Left lobe of liver (tissue), 2 donors: Measurements from ENCODE around the gene SMYD3. TPM values are rescaled to one million over a fixed set of nuclear protein-coding genes. Genes with fewer than 3 reads are reported as not detected.

Source experiments
- ATAC-seq: fragments of 200-7000 bp; cut with Tn5 transposase; one replicate; pipeline ENCODE4 v1.9.1; 2020; ENCODE audit warnings: mild to moderate bottlenecking, moderate library complexity
- DNase-seq: peaks from one replicate; pipeline ENCODE4 v3.0.0-alpha.2; 2020; ENCODE audit warnings: low spot score
- total RNA-seq: library from RNA; stranded (reverse); gene quantifications from one replicate; pipeline ENCODE4 v1.2.1, GENCODE V29; 2021
- donor health status: DM: no; HTN: no; CAD: no; lungs with moderate emphysema.
- donor health status: DM: no; HTN: yes; CAD: no.

Gene SMYD3
- total RNA-seq, 1 donor from 2014 or later = 6.7 TPM

DNA sequence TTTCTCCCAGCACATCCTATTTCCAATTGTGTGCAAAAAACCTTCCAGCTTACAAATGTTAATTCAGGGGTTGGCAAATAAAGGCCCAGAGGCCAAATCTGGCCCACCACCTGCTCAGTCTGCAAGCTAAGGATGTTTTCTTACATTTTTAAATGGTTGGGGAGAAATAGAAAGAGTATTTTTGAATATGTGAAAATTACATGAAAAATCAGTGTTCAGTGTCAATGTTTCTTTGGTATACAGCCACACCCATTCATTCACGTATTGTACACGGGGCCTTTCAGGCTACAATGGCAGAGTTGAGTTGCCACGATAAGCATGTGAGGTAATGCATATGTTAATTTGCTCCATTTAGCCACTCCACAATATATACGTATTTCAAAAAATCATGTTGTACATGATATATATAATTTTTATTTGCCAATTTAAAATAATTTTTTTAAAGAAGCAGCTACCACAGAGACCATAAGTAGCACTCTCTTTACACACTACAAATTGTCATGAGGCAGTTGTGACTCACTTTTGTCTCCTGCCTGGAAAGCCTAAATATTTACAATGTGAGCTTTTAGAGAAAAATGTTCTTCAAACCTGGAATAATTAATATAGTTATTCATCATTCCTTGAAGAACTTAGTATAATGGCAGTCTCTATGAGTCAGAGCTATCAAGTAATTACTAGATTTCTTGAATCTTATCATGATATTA lies 189.6 kb downstream of the SMYD3 start:
- DNase-seq = no peak
- no peak for ATAC-seq

DNA sequence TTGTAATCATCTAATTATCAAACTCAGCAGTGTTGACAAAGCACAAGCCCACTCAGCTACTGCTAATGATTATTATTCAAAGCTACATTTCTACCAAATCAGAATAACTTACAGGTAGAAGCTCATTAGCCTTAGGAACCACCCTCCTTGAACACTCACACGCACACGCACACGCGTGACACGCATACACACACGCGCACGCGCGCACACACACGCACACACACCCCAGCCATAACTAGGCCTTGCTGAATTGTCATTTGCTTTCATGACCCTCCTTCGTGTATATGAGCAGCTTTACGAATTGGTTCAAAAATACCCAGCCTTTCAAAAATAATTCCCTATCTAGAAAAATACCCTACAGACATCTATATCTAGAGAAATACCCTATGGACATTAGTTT lies 195.6 kb downstream of the SMYD3 start:
- DNase-seq = no peak

DNA sequence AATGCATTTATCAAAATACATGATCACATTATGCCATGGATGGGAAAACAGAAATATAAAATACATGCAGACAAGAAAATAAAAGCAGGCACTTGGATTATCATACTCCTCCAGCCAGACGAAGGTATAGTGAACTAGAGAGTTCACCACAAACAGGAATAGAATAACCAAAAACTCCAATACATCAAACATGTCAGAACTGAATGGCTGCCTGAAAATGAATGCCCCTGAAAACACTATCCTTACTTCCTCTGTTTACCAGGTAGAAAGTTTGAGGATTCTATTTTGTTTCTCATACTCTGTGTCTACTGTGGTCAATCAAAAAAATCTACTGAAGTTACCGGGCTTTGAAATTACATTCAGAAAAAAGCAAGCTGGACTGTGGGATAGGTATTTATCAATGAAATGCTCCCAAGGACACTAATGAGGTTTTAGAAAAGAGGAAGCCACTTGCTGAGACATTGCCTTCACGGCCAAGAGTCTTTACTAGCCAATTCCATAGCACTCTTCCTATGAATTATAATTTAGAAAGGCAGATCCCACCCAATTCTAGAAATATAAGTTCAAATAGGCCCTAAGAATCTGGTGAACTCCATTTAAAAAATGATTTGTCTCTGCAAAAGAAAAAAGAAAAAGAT lies 197.7 kb downstream of the SMYD3 start:
- no peak for DNase-seq

More for the DNA sequence above, 195.6 kb downstream of the SMYD3 start:
- ATAC-seq = no peak

DNA sequence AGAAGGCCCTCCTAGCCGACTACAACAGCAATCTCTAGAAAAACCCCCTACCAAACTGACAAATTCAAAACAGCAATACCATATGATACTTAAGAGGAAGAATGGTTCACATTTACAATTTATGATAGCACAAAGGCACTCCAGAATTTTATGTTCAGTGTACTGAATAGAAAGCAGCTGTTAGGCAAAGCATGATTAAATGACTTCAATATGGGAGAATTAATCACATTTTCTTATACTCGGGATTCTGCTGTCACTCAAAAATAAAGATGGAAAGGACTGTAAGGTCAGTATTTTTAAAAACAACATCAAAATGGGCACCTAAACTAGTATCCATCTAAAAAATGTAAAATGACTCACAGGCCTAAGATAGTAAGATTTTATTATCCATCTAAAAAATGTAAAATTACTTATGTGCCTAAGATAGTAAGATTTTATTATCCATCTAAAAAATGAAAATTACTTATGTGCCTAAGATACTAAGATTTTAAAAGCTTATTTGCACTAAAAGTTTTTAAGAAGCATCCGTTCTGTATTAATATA lies 198.5 kb downstream of the SMYD3 start:
- ATAC-seq (no peak), DNase-seq (no peak)

More for the DNA sequence above, 197.7 kb downstream of the SMYD3 start:
- ATAC-seq = no peak

DNA sequence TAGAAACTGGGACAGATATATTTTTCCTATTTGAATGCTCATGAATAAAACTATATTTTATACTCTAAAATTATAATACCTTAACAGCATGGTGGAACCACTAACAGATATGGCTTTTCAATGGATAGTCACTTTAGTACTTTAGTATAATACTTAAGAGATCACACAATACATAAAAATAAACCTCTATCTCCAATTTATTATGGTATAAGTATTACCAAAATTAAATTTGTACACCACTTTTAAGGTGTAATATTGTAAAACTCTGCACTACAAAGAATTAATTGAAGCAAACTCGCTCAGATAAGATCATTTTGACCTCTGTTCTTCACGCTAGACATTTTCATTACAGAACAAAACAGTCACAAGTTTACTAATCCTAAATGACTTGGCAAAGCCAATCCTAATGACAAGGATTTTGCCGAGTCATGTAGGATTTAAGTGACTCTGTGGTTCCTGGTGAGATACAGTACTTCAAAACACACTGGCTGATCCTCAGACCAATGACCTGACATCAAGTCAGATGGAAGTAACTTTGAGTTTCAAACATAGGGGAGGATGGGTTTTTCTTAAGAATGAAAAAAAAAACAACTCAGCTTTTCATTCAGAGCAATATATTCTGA lies 200.6 kb downstream of the SMYD3 start:
- DNase-seq (no peak), ATAC-seq (no peak)

DNA sequence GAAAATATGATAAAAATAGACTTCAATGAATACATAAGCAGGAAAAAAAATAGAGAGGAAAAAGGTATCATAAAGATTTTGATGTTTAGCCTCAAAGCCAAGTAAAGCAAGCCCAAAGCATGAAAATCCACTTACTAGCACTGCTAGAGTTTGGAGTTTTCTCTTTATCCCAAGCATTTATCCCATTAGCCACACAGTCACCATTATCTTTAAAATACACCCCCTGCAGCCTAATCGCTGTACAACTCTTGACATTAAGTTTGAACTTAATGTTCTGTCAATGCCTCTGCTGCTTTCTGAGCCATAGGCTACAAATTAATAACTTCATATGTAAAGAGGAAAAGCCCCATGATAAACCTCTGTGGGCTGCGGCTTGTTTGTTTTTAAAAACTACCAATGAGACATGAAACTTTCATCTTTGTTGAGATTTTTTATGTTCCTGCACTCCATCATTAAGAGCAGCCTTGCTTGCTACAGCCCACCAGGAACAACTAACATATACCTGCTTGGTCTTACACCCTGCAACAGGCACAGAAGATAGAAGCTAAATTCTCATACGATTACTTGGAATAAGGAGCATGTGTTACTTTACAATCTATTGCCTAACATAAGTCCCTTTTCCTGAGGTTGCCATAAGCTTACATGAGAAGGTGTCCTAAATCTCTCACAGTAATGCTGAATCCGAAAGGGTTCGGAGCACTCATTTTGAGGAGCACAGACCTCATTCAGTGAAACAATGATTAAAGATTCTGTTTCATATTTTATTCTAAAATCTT lies 202.4 kb downstream of the SMYD3 start:
- DNase-seq (no peak), ATAC-seq (no peak)

DNA sequence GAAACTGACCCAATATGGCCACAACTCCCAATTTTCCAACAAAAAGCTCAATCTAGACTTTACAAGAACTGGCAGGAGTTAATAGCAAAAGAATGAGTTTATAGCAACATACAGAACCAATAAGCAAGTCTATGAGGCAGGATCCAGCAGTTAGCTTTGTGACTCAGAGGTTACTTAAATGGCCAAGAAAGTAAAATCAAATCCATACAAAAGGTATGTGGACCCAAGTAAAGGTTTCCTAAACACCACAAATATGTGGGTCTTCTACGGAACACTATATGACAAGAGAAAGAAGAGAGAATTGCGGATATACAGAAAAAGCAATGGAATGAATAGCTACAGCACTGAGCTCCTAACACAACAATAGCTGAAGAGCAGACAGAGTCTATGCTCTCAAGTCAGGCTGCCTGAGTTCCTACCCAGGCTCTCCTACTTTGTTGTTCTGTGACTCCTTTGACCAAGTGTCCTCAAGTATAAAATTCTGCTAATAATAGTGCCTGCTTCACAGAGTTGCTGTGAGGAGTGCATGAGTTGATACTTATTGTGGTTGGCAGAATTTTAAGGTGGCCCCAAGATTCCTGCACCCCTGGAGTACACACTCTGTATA lies 204.3 kb downstream of the SMYD3 start:
- no peak for DNase-seq
- ATAC-seq = no peak

DNA sequence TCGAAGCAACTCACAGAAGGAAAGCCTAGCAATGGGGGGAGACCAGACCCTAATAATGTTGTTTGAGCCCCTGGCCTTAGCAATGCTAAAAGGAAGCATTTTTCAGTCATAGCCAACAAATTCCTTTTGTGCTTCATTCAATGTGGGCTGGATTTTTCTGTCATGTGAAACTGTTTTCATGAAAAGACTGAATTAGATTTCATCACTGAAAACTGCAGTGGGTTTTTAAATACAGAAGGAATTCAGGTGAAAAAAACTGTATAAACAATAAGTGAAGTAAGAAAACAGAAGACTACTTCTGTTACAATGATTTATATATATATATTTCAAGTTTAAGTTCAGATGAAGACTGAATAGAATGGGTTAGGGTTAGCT lies 204.8 kb downstream of the SMYD3 start:
- DNase-seq = no peak
- ATAC-seq = no peak

DNA sequence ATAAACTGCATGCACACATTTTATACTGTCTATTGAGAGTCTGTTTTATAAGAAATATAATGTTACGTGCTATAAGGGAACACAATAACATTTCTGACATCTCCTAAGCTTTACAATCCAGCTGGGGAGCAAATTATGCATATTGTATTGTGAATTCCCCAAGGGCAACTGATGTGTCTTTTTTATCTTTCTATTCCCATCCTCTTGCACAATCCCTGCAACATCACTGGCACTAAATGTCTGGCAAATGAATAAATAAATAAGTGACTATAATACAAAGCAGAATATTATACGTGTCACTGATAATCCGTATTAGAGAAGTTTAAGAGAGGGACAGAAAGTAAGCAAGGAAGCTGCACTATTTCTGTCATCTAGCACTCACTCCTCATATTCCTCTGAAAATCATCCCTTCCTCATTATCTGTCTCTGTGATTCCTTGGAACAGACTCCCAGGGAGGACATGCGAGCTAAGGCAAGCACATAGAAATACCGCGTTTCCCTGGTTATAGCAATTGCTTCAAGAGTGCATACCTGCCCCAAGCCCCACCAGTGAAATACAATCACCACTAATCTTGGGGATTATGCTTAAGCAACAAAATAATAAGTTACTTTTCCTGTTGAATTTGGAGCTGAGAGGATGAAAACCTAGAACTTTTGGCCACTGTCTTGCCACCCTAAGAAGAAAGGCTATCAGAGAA lies 205.4 kb downstream of the SMYD3 start:
- ATAC-seq (peak; percentile 29), DNase-seq (no peak)

DNA sequence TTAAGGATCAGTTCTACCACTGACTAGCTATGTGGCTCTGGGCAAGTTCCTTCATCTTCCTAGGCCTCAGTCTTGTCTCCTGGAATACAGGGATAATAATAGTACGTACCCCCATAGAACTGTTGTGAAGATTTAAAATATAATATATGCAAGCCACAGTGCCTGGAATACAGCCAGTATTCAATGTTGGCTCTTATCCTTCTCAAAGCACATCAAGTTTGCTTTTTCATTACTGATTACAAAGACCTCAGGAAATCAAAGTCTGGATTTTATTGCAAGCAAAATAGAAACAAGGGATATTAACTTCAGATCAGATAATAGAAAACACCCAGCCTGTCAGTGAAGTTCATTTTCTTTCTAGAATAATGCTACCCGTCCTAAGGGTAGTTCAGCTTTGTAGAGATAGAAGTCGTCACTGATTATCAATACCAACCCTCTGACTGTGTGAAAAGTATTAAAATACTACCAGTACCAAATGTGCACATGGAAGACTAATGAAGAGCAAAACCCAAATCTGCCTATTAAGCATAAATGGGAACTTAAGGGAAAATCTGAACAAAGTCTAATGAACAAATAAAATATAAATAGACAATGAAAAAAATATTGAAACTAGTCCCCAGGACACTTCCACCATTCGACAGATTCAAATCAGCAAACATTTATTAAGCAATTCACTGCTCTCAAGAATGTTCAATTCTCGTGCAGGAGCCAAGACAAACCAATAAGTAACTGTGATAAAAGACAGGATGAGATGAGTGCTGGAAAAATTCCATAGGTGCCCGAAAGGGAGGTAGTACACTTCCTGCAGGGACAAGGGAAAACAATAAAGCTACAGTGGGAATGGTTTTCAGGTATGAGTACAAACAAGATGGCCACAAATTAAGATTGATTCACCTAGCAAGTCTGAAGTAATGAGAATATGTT lies 206.2 kb downstream of the SMYD3 start:
- no peak for DNase-seq
- ATAC-seq = peak; percentile 67

DNA sequence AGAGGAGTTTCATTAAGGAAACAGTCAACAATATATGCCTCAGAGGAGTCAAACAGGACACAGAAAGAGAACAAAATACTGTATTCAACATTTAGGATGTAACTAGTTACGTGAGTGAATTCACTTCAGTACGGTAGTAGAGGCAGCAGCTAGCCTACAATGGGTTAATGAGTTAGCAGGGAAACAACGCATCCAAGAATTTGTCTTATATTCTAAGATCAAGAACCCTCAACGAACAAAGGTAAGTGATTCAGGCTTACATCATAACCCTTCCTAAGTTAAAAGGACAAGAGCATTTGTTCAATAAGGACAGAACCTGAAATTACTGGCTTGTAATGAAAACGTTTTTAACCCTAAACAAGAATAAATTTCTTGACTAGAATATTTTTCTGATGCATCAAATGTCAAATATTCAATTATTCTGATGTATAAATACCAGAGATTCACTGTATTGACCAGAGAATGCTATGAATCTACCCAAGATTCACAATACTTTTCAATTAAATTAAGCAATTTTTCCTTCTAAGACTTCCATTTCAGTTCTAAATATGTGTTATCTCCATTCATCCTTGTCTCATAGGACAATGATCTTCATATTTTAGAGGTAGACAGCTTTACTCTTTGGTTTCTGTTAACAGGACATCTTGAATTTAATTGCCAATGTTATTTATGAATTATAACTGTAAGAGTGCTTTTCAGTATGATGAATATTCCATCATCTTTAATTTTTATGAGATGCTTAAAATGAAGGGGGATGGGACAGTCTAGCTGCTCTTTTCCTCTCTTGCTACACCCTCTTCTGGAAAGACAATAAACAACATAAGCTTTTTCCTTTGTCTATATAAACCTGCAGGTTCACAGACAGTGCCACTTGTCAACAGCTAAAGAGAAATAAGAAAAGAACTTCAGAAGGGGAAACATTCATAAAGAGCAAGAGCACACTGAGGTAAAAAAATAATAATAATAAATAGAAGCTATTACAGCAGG lies 209.5 kb downstream of the SMYD3 start:
- DNase-seq (no peak), ATAC-seq (no peak)

DNA sequence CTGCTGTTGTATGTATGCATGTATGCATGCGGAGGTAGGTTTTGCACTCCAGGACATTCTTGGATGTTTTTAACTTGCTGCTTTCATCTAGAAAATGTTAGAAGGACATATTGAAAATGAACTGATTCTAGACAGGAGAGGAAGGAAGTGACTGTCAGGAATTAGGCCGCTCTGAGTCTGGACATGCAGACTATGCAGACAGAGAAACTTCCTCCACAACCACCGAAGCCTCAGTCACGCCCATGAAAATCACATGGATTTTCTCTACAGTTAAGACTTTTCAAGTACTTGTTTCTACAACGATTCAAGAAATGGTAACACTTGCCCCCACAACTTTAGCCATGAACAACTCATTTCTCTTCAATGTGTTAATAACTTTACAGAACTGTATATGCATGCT lies 211.1 kb downstream of the SMYD3 start:
- ATAC-seq = peak; percentile 39
- DNase-seq = no peak

DNA sequence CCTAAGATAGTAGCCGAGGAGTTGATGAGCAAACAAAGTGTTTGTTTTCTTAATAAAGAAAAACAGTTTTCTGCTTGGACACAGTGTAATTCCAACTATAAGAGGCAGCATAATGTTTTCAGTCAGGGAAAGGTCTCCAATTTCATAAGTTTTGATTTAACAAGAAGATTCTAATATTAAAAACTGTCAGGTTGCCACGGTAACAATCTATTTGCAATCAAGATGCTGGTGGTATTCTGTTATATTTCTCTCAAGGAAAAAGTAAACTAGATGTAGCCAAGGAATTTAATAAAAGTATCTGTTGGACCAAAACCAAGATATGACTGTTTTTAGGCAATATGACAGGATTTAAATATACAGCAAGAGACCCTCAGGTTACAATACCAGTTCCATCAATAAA lies 211.7 kb downstream of the SMYD3 start:
- ATAC-seq = no peak
- no peak for DNase-seq

DNA sequence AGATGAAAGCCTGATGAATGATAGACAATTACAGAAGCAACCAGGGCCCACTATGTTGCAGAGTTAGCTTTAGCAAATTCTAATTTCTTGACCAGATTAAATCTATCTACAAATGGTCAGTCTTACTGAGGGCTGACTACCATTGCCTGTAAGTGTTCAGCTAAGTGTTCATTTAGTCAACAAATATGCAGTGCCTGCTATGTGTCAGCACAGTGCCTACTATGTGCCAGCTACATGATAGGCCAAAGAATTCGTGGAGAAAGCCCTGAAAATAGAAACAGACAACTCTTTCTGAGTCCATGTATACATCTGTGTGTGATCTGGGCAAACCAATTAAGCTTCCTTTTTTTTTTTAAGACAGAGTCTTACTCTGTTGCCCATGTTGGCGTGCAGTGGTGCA lies 212.8 kb downstream of the SMYD3 start:
- ATAC-seq (no peak), DNase-seq (no peak)

DNA sequence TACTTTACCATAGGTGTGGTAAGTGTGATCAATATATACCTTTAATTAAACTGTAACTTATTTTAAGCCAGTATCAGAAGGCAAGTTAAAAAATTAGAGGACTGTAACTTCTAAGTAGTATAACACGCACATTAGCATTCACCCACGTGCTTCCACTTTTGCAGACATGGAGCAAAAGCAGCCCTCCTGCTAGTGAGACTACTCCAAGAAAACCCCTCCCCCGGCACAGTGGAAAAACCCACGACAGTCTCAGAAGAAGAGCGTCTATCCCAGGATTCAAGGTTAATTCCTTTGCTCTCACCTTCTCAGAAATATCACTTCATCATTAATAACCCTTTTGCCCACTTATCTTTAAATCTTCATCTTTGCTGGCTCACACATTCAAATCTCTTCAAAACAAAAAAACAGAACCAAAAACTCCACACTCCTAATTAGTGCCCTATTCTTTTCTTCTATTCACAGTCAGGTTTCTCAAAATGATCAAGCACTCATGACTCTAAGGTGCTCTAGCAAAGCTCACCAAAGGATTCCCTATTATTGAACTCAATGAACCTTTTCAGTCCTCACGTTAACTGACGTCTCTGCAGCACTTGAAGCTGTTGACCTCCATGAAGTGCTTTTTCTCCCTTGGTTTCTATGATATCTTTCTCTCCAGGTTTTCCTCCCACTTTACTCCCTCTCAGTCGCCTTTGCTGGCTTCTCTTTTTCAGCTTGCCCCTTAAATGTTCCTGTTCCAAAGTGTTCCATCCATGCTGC lies 213.5 kb downstream of the SMYD3 start:
- ATAC-seq = no peak
- DNase-seq = no peak

DNA sequence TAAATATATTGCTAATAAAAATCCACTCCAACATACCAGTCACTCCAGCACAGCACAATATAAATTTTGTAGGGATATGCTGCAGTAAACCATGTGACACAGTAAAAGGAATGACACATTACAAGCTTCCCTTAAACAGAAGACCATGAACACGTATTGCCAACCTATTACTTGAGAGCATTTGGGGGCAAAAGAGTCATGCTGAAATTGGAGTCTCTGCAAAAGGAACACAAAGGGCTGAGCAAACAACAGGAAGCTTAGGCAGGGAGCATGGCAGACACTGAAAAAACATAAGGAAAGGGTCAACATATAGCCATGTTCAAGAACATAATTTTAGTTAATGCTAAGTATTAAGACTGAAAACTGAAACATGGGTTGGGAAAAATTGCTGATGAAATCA lies 214.5 kb downstream of the SMYD3 start:
- DNase-seq = no peak
- no peak for ATAC-seq

DNA sequence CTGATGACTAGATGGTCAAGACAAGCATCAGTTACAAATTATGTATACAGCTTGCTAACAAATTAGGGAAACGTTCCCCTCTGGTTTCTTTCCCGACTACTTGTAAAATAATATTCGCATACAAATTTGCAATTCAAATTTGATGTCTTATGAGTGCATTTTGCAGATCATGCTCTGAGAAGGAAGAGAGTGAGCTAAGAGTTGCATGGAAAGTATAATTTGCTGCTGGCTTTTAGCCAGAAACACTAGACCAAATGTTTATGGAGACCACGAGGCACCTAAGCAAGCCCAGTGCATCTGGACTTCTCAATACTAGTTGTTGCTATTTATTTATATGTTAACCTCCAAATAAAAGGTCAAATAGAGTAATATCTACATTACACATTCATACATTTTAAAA lies 216.0 kb downstream of the SMYD3 start:
- no peak for ATAC-seq

More for the DNA sequence above, 216.0 kb downstream of the SMYD3 start:
- DNase-seq = no peak
